NCI-H128 (cell line): ENCODE data around the gene GTF2A2.
A peak's percentile ranks its signal among the peaks of the same experiment; 100 is the strongest.
"Not testable (repeated sequence)": the region's sequence is repeated elsewhere in the genome, so short reads cannot be mapped to it uniquely, and the experiment has no call there.

ENCODE experiments used
- DNase-seq: peaks from one replicate; lab custom pipeline; 2025; ENCODE audit not compliant: unreplicated experiment; lab: John Stamatoyannopoulos, UW

GTF2A2 gene, protein sequence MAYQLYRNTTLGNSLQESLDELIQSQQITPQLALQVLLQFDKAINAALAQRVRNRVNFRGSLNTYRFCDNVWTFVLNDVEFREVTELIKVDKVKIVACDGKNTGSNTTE

DNA sequence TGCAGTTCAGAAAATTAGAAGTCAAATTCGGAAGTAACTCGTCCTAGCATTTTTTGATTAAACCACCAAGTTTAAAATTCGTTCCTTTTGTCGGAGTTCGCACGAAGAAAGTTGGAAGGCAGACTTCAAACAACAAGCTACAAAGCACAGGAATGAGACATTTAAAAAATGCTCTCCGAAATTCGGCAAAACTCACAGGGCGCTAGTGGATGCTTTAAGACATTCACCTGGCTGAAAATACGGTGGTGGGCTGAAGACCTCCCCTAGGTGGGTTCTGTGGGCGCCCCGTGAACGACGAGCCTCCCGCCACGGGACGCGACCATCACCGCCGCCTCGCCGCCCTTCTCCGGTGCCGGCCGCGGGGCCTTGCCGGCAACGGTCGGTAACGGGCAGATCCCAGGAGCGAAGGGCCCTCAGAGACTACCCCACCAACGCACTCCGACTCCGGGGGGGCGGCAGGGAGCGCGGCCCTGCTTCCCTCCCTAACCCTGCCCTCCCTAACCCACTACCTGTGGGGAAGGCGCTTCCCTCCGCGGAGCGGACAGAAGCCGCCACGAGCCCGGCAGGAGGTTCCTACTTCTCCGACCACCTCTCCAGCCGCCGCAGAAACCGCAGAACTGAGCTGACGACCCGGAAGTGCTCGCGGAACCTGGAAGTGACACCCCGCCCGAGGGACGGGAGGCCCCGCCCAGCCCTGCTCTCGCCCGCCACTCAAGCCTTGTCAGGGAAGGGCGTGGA is at the start of gene GTF2A2:
Gene GTF2A2, minus strand, starts transcription at position 619 of the 738 bp plus-strand sequence. CDS start 5,238 bp downstream, outside the sequence.
- peak; percentile 78 for DNase-seq

DNA sequence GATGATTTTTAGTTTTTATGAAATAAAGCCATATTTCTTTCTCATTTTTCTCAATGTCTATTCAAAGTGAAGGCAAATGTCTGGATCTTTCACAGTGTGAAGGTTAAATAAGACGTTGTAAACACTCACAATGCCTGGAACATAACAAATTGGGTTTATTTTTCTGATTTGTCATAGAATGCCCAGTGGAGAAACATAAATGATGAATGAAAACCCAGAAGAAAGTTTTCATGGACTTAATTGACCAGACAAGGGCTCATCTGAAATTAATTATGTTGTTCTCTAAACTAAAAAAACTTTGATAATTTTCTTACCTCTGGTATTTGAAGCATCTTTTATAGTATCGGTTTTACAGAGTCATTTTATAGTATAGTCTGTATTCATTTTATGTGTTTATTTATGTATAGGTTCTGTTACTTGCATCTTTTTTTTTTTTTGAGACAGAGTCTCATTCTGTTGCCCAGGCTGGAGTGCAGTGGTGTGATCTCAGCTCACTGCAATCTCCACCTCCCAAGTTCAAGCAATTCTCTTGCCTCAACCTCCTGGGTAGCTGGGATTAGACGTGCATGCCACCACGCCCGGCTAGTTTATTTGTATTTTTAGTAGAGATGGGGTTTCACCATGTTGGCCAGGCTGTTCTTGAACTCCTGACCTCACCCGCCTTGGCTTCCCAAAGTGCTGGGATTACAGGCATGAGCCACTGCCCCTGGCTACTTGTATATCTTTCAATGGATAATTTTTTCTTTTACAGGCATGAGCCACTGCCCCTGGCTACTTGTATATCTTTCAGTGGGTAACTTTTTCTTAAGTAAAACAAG is 46.9 kb upstream of the GTF2A2 start:
- DNase-seq, result no peak

DNA sequence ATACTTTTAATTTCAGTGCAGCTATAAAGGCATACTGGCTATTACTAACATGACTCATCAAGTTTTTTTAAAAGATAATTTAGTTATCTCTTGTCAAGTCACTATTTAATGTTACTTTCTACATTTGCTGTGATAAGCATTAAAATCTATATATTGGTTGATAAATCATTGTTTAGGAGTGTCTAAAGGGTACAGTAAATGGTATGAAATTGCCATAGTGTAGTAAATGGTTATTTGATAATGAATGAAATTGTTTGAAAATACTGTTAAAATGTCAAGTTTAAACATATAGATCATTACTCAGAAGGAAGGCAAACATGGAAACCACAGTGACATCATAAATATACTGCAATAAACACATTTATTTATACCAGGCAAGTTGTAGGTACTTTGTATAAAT is 45.0 kb upstream of the GTF2A2 start:
- no peak for DNase-seq

DNA sequence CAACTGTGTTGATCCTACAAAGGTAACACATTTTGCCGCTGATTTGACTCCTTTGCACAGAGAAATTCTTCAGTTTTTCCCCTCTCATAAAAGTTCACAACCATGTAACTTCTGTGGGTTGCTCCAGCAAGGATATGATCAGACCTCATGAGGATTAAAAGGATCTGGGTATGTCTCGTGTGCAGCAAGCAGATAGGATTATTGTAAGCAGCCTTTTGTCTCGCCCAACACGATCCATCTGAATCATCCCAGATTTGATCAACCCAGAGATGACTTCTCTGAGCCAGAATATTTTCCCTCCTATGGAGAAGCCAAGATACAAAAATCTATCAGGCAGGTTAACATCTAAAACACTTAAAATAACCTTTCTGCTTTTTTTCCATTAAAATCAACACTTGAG is 44.6 kb upstream of the GTF2A2 start:
- no peak for DNase-seq

DNA sequence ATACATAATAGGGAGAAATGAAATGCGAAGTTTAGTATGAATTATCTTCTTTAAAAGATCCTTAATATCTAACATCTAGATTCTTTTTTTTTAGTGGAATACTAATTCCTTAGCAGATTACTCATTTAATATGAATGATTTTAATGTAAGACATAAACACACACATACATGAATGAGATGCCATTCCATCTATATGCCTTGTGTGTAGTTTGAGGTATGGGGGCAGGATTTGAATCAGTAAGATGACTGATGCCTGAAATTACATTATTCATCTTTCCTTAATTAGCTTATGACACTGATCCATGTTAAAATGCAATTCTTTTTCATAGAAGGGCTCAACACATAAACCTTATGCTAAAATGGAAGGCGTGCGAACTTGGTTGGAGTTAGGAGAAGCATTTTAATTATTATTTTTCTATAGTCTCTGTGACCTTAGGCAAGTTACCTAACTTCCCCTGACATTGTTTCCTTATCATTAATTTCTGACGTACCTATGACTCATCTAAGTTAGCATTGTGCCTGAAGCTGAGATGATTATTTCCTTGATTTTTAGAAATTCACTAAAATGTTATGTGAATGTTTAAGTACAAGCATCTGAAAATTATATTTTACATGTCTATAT is 42.6 kb upstream of the GTF2A2 start:
- no peak for DNase-seq

DNA sequence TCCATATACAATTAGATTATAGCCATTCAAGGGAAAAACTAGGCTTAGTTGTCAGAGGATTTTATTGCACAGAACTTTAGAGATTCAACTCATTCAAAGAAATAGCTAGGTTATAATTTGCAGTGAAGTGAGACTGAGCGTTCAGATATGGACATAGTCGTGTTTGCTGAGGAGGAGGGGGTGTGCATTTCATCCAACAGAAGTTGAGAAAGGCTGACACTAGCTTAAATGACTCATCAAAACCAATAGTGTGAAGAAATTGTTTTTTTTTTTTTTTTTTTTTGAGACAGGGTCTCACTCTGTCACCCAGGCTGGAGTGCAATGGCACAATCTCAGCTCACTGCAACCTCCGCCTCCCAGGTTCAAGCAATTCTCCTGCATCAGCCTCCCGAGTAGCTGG is 40.8 kb upstream of the GTF2A2 start:
- DNase-seq, result not testable (repeated sequence)

DNA sequence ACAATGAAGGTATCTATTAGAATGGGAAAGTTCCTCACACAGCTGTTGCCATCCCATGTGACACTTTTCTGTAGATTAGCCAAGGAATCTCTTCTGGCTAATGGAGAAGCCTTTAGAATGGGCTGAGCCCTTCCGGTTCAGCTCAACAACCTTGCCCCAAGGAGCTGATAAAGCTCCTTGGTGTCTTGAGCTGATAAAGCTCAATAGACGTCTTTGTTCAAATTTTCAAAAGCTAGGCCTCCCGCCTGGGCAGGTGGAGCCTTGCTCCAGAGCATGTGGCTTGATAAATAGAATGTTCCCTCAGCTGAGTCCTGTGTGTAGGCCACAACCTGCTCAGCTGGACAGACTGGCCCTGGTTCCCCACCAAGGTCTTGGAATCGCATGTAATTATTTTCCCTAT is 39.0 kb upstream of the GTF2A2 start:
- DNase-seq, result no peak

DNA sequence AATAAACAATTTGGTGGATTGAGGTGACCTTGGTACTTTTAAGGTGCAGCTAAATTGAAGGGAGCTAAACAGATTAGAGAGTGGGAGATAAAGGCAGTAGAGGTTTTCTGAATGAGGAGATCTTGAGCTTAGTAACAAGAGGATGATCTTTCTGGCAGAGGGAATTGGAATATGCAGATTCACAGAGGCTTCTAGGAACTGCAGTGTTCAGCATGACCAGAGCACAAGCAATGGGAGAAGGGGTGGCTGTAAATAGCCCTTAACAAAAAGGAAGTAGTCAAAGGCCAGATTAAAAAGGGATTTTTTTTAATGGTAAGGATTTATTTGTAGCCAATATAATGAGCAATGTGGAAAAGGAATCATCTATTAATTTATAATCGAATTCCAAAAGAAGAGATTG is 37.5 kb upstream of the GTF2A2 start:
- DNase-seq, result no peak

DNA sequence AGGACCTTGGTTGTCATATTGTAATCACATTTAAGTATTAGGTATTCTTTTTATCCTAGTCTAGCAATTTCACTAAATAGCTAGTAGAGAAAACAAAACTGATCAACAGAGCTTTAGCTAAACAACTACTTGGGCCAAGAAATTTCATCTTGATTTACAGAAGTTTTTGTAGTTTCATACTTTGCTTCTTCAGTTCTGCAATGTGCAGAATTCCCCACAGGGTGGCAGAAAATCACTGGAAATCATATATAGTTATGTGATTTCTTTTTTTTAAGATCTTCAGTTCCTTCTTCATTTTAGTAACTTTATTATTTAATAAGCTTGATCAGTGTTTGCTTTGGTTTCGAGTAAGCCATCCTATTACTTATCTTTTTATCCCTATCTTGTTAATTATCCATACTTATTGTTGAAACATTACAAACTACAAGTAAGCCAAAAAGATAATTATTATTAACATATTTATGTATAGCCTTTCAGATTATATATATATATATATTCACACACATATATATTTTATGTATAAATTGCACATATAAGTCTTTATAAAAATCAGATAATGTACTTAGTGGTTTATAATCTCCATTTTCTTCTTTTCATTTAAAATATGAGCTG is 34.0 kb upstream of the GTF2A2 start:
- no peak for DNase-seq

DNA sequence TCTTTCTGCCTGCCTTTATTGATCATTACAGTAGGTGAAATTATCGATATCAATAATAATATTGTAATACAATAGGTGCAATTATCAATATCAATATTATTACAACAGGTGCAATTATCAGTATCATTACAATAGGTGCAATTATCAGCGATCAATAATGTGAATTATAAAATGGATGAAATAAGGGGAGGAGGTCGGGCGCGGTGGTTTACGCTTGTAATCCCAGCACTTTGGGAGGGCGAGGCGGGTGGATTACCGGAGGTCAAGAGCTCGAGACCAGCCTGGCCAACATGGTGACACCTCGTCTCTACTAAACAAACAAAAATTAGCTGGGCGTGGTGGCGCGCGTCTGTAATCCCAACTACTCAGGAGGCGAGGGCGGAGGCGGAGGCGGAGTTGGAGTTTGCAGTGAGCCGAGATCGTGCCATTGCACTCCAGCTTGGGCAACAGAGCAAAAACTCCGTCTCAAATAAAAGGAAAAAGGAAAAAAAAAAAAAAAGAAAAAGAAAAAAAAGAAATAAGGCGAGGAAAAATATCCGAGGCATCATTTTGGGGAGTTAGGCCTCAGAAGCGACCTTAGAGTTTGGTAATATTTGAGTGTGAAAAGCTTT is 32.4 kb upstream of the GTF2A2 start:
- DNase-seq, result peak; percentile 7

DNA sequence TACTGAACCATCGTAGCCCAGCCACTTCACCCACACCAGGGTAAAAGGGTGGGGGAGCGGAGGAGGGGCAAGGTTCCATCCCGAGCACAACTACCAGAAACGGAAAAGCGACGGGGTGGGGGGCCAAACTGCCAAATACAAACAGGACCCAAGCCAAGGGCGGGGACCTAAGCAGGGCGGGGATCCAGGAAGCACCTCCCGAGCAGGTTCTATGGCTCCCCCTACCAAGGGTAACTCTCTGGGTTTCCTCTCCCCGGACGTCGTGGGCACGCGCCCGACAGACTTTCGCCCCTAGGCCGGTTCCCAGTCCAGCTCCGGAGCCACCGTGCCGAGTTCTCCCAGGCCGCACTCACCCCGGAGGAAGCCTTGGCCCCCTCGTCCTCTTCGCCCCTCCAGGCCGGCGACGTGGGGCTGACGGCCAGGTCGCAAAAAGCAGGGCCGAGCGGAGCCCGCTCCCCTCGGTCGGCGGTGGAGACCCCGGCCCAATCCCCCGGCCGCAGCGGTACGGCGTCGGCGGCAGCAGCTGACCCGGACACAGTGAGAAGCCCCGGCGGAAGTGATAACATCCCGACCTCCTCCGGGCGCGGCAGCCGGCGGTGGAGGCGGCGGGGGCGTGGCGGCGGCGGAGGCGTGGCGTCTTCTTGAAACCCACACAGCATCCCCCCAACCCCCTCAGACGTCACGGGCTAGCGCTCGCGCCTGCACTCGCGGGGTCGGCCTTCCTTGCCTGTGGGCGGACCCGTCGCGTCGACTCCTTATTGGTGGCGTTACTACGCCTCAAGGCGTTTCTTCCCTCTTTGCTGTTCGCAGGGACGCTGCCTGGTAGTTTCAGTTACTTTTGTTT is 31.7 kb upstream of the GTF2A2 start, which contains the start of gene BNIP2:
Gene BNIP2, minus strand, starts transcription at position 539 of the 844 bp plus-strand sequence. CDS start 6,863 bp downstream, outside the sequence.
- peak; percentile 76 for DNase-seq

DNA sequence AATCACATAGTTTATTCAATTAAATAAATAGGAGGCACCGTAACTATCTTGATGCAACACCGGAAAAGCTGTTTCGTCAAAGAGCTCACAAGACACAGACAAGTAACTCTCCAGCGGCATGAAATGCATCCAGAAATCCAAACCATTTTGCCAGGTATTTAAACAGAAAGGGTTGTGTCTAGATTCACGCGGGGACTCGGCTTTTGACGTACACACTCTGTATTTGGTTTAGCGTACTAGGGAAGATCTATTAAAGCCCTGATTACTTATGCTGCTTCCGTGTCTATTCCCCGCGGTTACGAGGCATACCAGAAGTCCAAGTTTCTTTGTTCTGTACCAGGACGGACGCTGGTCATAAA is 31.1 kb upstream of the GTF2A2 start:
- no peak for DNase-seq

DNA sequence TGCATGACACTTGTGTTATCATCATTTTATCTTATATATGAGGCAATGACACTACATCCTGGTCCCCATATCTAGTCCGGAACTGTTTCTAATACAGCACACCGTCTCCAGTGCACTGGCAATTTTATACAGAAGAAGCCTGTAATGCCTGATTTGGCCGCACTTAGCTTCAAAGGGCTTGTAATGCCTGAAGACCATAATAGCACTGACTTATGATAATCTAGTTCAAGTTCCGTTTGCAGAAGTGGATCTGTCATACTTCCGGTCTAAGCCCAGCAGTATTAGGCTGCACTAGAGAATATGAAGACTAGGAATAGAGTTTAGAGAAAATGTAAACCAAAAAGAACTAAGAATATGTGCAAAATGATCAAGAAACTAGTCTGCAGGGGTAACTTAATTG is 30.5 kb upstream of the GTF2A2 start:
- DNase-seq, result no peak

DNA sequence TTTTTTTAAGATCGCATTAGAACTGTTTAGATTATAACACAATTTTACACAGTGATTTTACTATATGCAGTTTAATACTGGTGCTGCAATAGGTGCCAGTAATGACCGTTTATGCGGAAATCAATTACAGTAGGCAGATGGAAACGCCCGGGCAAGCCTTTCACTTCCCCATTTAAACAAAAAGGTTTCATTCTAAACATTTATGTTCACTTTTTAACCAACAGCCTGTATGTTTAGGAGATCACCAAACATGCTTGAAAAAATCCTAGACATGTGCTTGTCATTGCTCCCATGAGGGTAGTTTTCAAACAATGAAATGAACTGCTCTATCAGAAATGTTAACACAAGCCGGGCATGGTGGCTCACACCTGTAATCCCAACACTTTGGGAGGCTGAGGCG is 29.1 kb upstream of the GTF2A2 start:
- DNase-seq, result no peak

DNA sequence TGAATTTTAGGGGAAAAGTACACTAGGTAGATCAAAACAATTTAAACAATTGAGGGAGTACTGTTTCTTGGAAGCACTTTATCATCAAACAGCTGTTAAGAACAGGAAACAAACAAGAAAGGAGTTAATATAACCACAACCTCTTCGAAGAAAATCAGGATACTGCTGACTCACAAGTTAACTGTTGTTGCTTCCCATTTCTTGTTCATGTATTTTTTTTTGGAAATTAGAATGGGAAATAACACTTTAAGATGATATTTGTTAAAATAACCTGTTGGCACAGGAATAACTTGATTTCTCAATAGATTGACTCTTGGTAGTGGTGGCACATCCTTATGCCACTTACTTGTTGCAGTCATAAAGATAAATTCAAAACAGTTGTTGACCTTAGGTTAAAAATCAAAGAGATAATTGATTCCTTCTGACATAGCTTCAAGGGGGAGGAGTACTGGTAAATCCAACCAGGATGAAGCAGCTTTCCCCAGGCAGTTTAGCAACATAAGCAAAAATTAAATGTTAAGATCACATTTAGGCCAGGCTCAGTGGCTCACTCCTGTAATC is 28.5 kb upstream of the GTF2A2 start:
- DNase-seq, result no peak

DNA sequence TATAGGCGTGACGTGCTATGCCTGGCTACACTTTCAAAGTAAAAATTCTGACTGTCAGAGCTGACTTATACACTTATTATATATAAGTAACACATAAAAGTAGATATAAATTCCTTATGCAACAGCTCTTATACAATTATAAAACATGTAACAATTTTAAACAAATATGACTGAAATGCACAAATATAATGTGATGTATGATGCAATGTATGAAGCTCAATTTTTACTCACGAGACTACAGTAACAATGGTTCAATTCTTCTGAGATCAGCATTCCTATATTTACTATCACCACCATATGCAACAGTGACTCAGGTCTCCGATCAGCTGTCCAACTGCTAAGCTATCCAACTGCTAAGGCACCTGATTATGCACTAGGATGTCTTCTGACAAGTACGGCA is 23.6 kb upstream of the GTF2A2 start:
- DNase-seq, result no peak

DNA sequence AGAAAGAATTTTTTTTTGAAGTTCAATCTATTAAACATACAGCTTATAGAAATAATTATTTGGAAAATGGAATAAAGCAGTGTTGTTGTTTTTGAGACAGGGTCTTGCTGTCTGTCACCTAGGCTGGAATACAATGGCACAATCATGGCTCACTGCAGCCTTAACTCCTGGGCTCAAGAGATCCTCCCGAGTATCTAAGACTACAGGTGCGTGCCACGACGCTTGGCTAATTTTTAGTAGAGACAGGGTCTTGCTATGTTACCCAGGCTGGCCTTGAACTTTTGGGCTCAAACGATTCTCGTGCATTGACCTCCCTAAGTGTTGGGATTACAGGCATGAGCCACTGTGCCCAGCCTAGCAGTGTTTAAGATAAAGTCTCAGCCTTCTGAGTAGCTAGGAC is 23.0 kb upstream of the GTF2A2 start:
- no peak for DNase-seq

DNA sequence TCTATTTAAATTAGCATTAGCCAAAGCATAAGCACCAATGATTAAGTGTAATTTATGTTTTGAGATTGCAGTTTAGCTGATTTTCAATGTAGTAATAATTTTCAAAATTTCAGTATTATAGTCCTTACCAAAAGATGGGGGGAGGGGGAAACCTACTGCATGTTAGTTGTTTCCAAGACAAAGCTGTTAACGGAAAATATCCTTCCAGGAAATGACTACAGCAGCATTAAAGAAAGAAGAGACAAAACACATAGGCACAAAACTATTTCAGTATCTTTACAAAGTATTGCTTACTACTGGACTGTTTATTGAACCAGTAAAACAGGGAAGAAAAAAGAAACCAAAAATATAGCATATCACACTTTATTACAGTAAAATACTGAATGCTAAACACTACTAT is 21.3 kb upstream of the GTF2A2 start:
- no peak for DNase-seq

DNA sequence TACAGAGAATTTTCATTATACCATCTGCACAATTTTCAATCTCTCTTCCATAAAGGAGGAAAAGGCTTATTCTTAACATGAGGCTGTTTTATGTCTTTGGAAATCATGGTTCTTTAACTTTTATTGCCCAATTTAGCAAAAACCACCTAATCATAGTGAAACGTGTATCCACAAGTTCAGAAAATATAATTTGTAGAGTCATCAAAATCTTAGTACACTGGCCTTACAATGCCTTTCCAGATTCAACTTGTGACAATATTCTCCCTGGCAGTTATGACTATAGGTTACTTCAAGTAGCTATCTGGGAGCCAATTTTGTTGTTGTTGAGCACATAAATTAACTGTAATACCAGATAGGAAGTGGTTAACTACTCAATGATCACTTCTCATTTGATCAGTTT is 20.9 kb upstream of the GTF2A2 start:
- no peak for DNase-seq

DNA sequence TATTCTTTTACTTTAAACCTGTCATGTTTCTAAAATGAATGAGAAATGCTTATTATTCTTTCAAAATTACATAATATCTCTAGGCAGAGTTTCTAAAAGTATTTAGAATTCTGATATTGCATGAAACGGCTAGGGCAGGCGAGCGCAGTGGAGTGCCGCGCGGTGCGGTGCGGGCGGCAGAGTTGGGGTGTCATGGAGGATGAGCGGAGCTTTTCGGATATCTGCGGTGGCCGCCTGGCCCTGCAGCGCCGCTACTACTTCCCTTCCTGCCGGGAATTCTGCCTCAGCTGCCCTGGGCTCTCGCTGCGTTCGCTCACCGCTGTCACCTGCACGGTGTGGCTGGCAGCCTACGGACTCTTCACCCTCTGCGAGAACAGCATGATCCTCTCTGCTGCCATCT is 19.2 kb upstream of the GTF2A2 start:
- DNase-seq, result no peak
